NCI-H446 treated with DMSO at 0.1 percent for 48 hours (cell line): ENCODE results near the gene ARHGEF6.
"Not testable (repeated sequence)": the region's sequence is repeated elsewhere in the genome, so short reads cannot be mapped to it uniquely, and the experiment has no call there.

Experiments used
- DNase-seq: peaks from one replicate; lab custom pipeline; 2025; lab: John Stamatoyannopoulos, UW

Gene ARHGEF6

GRCh38 chrX:136781180-136781797 is 557 bp upstream of the ARHGEF6 start:
- DNase-seq, result peak; percentile 29

- no peak for DNase-seq
Measured at GRCh38 chrX:136780241-136780640, 491 bp downstream of the ARHGEF6 start.

GRCh38 chrX:136779346-136779781 is 1.4 kb downstream of the ARHGEF6 start:
- DNase-seq, result no peak

GRCh38 chrX:136778916-136779315 is 1.8 kb downstream of the ARHGEF6 start:
- no peak for DNase-seq

GRCh38 chrX:136778020-136778419 is 2.7 kb downstream of the ARHGEF6 start:
- no peak for DNase-seq

- DNase-seq, result no peak
Measured at GRCh38 chrX:136773648-136774047, 7.1 kb downstream of the ARHGEF6 start.

- not testable (repeated sequence) for DNase-seq
Measured at GRCh38 chrX:136771869-136772268, 8.9 kb downstream of the ARHGEF6 start.

GRCh38 chrX:136768469-136769084 is 12.2 kb downstream of the ARHGEF6 start:
- peak; percentile 68 for DNase-seq

GRCh38 chrX:136767104-136767941 is 13.4 kb downstream of the ARHGEF6 start:
- DNase-seq, result no peak

GRCh38 chrX:136766785-136767103 is 14.0 kb downstream of the ARHGEF6 start:
- no peak for DNase-seq

GRCh38 chrX:136765821-136766356 is 14.8 kb downstream of the ARHGEF6 start:
- DNase-seq, result no peak

GRCh38 chrX:136764206-136764605 is 16.5 kb downstream of the ARHGEF6 start:
- no peak for DNase-seq

GRCh38 chrX:136762820-136763452 is 17.8 kb downstream of the ARHGEF6 start:
- DNase-seq, result no peak

- no peak for DNase-seq
Measured at GRCh38 chrX:136761421-136761820, 19.3 kb downstream of the ARHGEF6 start.

- DNase-seq, result no peak
Measured at GRCh38 chrX:136759968-136760367, 20.8 kb downstream of the ARHGEF6 start.

GRCh38 chrX:136755411-136755810 is 25.3 kb downstream of the ARHGEF6 start:
- no peak for DNase-seq

GRCh38 chrX:136754651-136755050 is 26.1 kb downstream of the ARHGEF6 start:
- DNase-seq, result no peak

GRCh38 chrX:136752796-136753195 is 27.9 kb downstream of the ARHGEF6 start:
- DNase-seq, result no peak

- DNase-seq, result no peak
Measured at GRCh38 chrX:136752346-136752745, 28.4 kb downstream of the ARHGEF6 start.

- no peak for DNase-seq
Measured at GRCh38 chrX:136750364-136750763, 30.4 kb downstream of the ARHGEF6 start.

GRCh38 chrX:136747003-136747986 is 33.4 kb downstream of the ARHGEF6 start:
- DNase-seq, result no peak
